HCT116 (cell line): ENCODE data around the gene IBA57. TPM values are rescaled to one million over a fixed set of nuclear protein-coding genes. Genes with fewer than 3 reads are reported as not detected.

Experiments used
- ATAC-seq: fragments of 200-7000 bp; cut with Tn5 transposase; 2 replicates; pipeline ENCODE4 v1.9.1; 2020; ENCODE audit warnings: mild to moderate bottlenecking, moderate library complexity
- BruUV-seq: library from RNA; stranded (reverse); fragments of 400-500 nt; replicated peaks from 2 replicates; lab custom pipeline; 2021; lab: Mats Ljungman, UMichigan
- CTCF ChIA-PET: fragments of 300-600 bp; sonication (Branson Sonifier 250); formaldehyde crosslinking; loops from one replicate; lab custom pipeline; 2021; ENCODE audit warnings: antibody characterized with exemption; lab: Charles Lee
- POLR2A ChIA-PET: fragments of 300-600, 350-600 bp; sonication (Branson Sonifier 250); formaldehyde crosslinking; loops from one replicate; lab custom pipeline; 2021; ENCODE audit warnings: antibody characterized with exemption; lab: Charles Lee
- RAD21 ChIA-PET, 2 experiments: fragments of 300-600 bp; sonication (Branson Sonifier 250); formaldehyde crosslinking; loops; one replicate each; lab custom pipeline; 2023; ENCODE audit warnings: low total read pairs in 2 of 2; ENCODE audit not compliant: uncharacterized antibody in 2 of 2, unreplicated experiment in 2 of 2, low non-redundant PET in 1 of 2; lab: Charles Lee
- DNase-seq: peaks from one replicate; pipeline ENCODE4 v3.0.0-alpha.2; 2010; ENCODE audit warnings: low read depth, low spot score
- H2AFZ ChIP-seq: fragments of 200-600 bp; shearing (Covaris generic), sonication (generic); 2 replicates; pipeline ENCODE4 v1.6.1; 2017; ENCODE audit warnings: low read depth, mixed run types, mixed read lengths, antibody characterized with exemption, low read length; ENCODE audit not compliant: poor library complexity, severe bottlenecking
- H3K27ac ChIP-seq: 2 replicates; pipeline ENCODE4 v1.5.1; 2012; ENCODE audit warnings: low read depth, low read length
- H3K27me3 ChIP-seq: fragments of 200-600 bp; sonication (generic); 2 replicates; pipeline ENCODE4 v1.6.1; 2016; ENCODE audit warnings: mixed run types, low read length, mixed read lengths; ENCODE audit not compliant: insufficient read depth
- H3K36me3 ChIP-seq, 2 experiments: fragments of 200-500 bp in 1 of 2; fragments of 200-600 bp in 1 of 2; sonication (Bioruptor generic) in 1 of 2; sonication (generic) in 1 of 2; 2 replicates each; pipeline versions ENCODE4 v1.5.1 to v1.6.1; 2014 to 2016; ENCODE audit warnings: low read length in 2 of 2, inconsistent platforms in 1 of 2, mixed read lengths in 1 of 2, mixed run types in 1 of 2; ENCODE audit not compliant: insufficient read depth in 2 of 2, control insufficient read depth in 1 of 2
- H3K4me1 ChIP-seq, 2 experiments: fragments of 200-600 bp in 1 of 2; sonication (generic) in 1 of 2; 2 replicates each; pipeline versions ENCODE4 v1.5.1 to v1.6.1; 2012 to 2017; ENCODE audit warnings: low read length in 2 of 2, inconsistent platforms in 1 of 2, mild to moderate bottlenecking in 1 of 2, mixed read lengths in 1 of 2, mixed run types in 1 of 2, moderate library complexity in 1 of 2; ENCODE audit not compliant: insufficient read depth in 2 of 2, control insufficient read depth in 1 of 2
- H3K4me2 ChIP-seq: fragments of 200-600 bp; sonication (generic); 2 replicates; pipeline ENCODE4 v1.6.1; 2017; ENCODE audit warnings: mixed run types, low read length, mixed read lengths
- H3K4me3 ChIP-seq, 2 experiments: fragments of 200-600 bp in 1 of 2; sonication (generic) in 1 of 2; replicated peaks in 1 of 2; 2 replicates each; pipeline ENCODE4 v1.5.1; 2011 to 2016; ENCODE audit warnings: low read length in 2 of 2, control low read depth in 1 of 2, low read depth in 1 of 2, mild to moderate bottlenecking in 1 of 2, mixed read lengths in 1 of 2, mixed run types in 1 of 2
- H3K79me2 ChIP-seq: fragments of 200-600 bp; sonication (generic); 2 replicates; pipeline ENCODE4 v1.6.1; 2017; ENCODE audit warnings: mild to moderate bottlenecking, mixed run types, low read length, moderate library complexity, mixed read lengths; ENCODE audit not compliant: insufficient read depth
- H3K9ac ChIP-seq: fragments of 200-600 bp; sonication (generic); 2 replicates; pipeline ENCODE4 v1.6.1; 2016; ENCODE audit warnings: low read length, mixed read lengths
- H3K9me2 ChIP-seq: fragments of 200-600 bp; sonication (generic), shearing (Covaris generic); 2 replicates; pipeline ENCODE4 v1.6.1; 2017; ENCODE audit warnings: mixed run types, mild to moderate bottlenecking, moderate library complexity; ENCODE audit not compliant: insufficient read depth
- H3K9me3 ChIP-seq, 2 experiments: fragments of 200-500 bp in 1 of 2; fragments of 200-600 bp in 1 of 2; sonication (Bioruptor generic) in 1 of 2; sonication (generic) in 1 of 2; 2 replicates each; pipeline ENCODE4 v1.6.1; 2014 to 2017; ENCODE audit warnings: low read length in 2 of 2, mixed read lengths in 2 of 2, inconsistent platforms in 1 of 2, low read depth in 1 of 2, mild to moderate bottlenecking in 1 of 2, mixed run types in 1 of 2, moderate library complexity in 1 of 2; ENCODE audit not compliant: control insufficient read depth in 1 of 2, insufficient read depth in 1 of 2
- H4K20me1 ChIP-seq: fragments of 200-600 bp; sonication (generic), shearing (Covaris generic); 2 replicates; pipeline ENCODE4 v1.6.1; 2017; ENCODE audit warnings: mixed run types, mild to moderate bottlenecking, moderate library complexity; ENCODE audit not compliant: insufficient read depth
- CBX3 ChIP-seq: IDR thresholded peaks from 2 replicates; pipeline ENCODE4 v1.6.1; 2012; ENCODE audit warnings: low read depth
- CEBPB ChIP-seq: IDR thresholded peaks from 2 replicates; pipeline ENCODE4 v1.6.1; 2012; ENCODE audit warnings: low read depth
- EGR1 ChIP-seq: IDR thresholded peaks from 2 replicates; pipeline ENCODE4 v1.6.1; 2012; ENCODE audit warnings: low read depth
- ELF1 ChIP-seq: IDR thresholded peaks from 2 replicates; pipeline ENCODE4 v1.6.1; 2012; ENCODE audit warnings: low read depth, borderline replicate concordance
- EZH2 ChIP-seq: fragments of 200-600 bp; sonication (generic); IDR thresholded peaks from 2 replicates; pipeline ENCODE4 v1.6.1; 2017; ENCODE audit warnings: antibody characterized with exemption, mixed run types
- EZH2phosphoT487 ChIP-seq: fragments of 200-600 bp; IDR thresholded peaks from 2 replicates; pipeline ENCODE4 v1.6.1; 2018; ENCODE audit warnings: antibody characterized with exemption, borderline replicate concordance
- POLR2A ChIP-seq: IDR thresholded peaks from 2 replicates; pipeline ENCODE4 v1.7.0; 2011; ENCODE audit warnings: borderline replicate concordance; ENCODE audit not compliant: insufficient read depth, insufficient read length; ENCODE audit errors: extremely low read depth
- POLR2AphosphoS5 ChIP-seq: IDR thresholded peaks from 2 replicates; pipeline ENCODE4 v1.6.1; 2011; ENCODE audit warnings: mild to moderate bottlenecking, low read depth, low read length, moderate library complexity
- RAD21 ChIP-seq: IDR thresholded peaks from 2 replicates; pipeline ENCODE4 v1.6.1; 2012; ENCODE audit warnings: low read depth, mild to moderate bottlenecking
- SP1 ChIP-seq: IDR thresholded peaks from 2 replicates; pipeline ENCODE4 v1.6.1; 2012; ENCODE audit warnings: low read depth
- SRF ChIP-seq: IDR thresholded peaks from 2 replicates; pipeline ENCODE4 v1.6.1; 2012; ENCODE audit warnings: low read depth
- YY1 ChIP-seq: IDR thresholded peaks from 2 replicates; pipeline ENCODE4 v1.6.1; 2011; ENCODE audit warnings: low read length, low read depth, moderate library complexity, mild to moderate bottlenecking; ENCODE audit not compliant: insufficient replicate concordance; ENCODE audit errors: extremely low read depth
- intact Hi-C: fragments of 100-400 bp; cut with micrococcal nuclease; formaldehyde crosslinking; loops from 2 replicates; pipeline ENCODE4 v1.10.0; 2022
- total RNA-seq: library from RNA; stranded (reverse); gene quantifications from one replicate; pipeline ENCODE4 v1.2.1, GENCODE V29; 2021; ENCODE audit not compliant: unreplicated experiment
- TF ChIP-seq, protein P1 (sequence below), 3 experiments: fragments of 200-600 bp in 1 of 3; sonication (generic) in 1 of 3; IDR thresholded peaks in 2 of 3; conservative IDR thresholded peaks in 1 of 3; 2 replicates each; pipeline ENCODE4 v1.5.1; 2012 to 2017; ENCODE audit warnings: low read depth in 2 of 3, low read length in 2 of 3, antibody characterized with exemption in 1 of 3, borderline replicate concordance in 1 of 3, control low read depth in 1 of 3, mild to moderate bottlenecking in 1 of 3, mixed read lengths in 1 of 3, mixed run types in 1 of 3, moderate library complexity in 1 of 3; ENCODE audit not compliant: insufficient read depth in 1 of 3

IBA57 gene
- total RNA-seq, 1 experiment from 2014 or later: 11.6 TPM

DNA sequence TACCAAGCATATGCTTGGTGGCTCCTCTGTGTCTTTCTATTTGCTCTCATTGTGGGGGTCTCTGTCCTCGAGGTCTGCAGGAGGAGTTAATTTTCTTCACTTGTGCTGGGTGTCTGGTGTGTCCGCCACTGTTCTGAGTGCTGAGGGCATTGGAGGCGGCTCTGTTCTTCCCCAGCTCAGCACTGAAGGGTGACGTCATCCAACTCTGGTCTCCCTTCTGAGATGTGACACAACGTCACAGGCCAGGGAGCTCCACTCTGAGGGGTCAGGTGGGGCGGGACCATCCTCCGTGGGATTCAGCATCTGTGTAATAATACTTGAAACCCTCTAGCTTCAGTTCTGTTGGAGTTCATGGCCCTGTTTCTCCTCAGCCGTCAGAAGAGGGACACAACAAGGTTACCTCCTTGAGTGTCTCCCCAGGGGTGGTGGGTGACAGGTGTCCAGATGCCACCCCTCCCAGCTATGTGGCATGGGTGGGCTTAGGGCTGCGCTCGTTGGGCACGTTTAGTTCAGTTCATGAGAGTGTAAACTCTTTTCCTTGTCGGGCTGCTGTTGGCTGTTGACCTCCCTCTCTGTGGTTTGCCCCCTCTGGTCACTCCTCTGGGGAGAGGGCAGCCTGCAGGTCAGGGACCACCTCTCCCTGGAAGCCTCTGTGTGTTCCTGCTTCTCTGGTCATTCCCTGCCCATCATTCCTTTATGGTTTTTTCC lies 3.1 kb downstream of the IBA57 start:
- BruUV-seq: no TSS peak
- ChIA-PET POLR2A (no interaction called here), CTCF (no interaction called here), RAD21 (no interaction called here)
- no peaks in the 10 kb centered on the region for H3K9me2 ChIP-seq
- DNase-seq (no peak), ATAC-seq (no peak)
- peaks cover 14 to 26% of the 10 kb centered on the region in 2 experiments for H3K4me1 ChIP-seq
- peaks cover 29% of the 10 kb centered on the region for H3K79me2 ChIP-seq
- no peak overlapping the region for H2AFZ ChIP-seq
- no peak overlapping the region for H3K27ac ChIP-seq
- no peak for TF ChIP-seq SRF
- TF ChIP-seq POLR2AphosphoS5: no peak
- no peak for TF ChIP-seq EZH2phosphoT487
- no peak for TF ChIP-seq EGR1
- no peak for TF ChIP-seq YY1
- TF ChIP-seq ELF1: no peak
- TF ChIP-seq EZH2: no peak
- no peak for TF ChIP-seq RAD21
- TF ChIP-seq CBX3: no peak
- TF ChIP-seq CEBPB: no peak
- no peak for TF ChIP-seq POLR2A
- no peak for TF ChIP-seq SP1
- H3K4me3 ChIP-seq: no peak overlapping the region
- no peaks in the 10 kb centered on the region for H4K20me1 ChIP-seq
- no peaks in the 10 kb centered on the region for H3K27me3 ChIP-seq
- H3K9ac ChIP-seq: no peak overlapping the region
- H3K9me3 ChIP-seq: no peaks in the 10 kb centered on the region
- intact Hi-C loops: no loop called here
- H3K4me2 ChIP-seq: no peak overlapping the region
- no peaks in the 10 kb centered on the region for H3K36me3 ChIP-seq

DNA sequence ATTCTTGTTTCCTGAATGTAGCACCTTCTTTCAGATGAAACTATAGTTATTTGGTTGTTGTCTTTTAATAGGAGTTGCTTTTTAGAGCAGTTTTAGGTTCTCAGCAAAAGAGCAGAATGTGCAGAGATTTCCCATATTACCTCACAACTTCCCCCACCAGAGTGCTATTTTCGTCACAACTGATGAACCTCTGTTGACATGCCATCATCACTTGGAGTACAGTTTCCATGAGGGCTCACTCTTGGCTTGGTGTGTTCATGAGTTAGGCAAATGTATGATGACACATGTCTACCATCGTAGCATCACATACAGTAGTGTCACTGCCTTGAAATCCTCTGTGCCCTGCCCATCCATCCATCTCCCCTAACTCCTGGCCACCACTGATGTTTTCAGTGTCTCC lies 3.7 kb downstream of the IBA57 start:
- no peaks in the 10 kb centered on the region for H3K9me3 ChIP-seq
- H3K9me2 ChIP-seq: no peaks in the 10 kb centered on the region
- no peaks in the 10 kb centered on the region for H4K20me1 ChIP-seq
- POLR2A ChIA-PET: no interaction called here
- no peak overlapping the region for H3K27ac ChIP-seq
- no peak overlapping the region for H2AFZ ChIP-seq
- H3K9ac ChIP-seq: no peak overlapping the region
- H3K27me3 ChIP-seq: no peaks in the 10 kb centered on the region
- ATAC-seq: no peak
- RAD21 ChIA-PET: no interaction called here
- CTCF ChIA-PET: no interaction called here
- no TSS peak for BruUV-seq
- no peak overlapping the region for H3K4me2 ChIP-seq
- H3K36me3 ChIP-seq: no peaks in the 10 kb centered on the region
- no peak for TF ChIP-seq POLR2AphosphoS5
- TF ChIP-seq, protein P1, sequence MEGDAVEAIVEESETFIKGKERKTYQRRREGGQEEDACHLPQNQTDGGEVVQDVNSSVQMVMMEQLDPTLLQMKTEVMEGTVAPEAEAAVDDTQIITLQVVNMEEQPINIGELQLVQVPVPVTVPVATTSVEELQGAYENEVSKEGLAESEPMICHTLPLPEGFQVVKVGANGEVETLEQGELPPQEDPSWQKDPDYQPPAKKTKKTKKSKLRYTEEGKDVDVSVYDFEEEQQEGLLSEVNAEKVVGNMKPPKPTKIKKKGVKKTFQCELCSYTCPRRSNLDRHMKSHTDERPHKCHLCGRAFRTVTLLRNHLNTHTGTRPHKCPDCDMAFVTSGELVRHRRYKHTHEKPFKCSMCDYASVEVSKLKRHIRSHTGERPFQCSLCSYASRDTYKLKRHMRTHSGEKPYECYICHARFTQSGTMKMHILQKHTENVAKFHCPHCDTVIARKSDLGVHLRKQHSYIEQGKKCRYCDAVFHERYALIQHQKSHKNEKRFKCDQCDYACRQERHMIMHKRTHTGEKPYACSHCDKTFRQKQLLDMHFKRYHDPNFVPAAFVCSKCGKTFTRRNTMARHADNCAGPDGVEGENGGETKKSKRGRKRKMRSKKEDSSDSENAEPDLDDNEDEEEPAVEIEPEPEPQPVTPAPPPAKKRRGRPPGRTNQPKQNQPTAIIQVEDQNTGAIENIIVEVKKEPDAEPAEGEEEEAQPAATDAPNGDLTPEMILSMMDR (IDR thresholded peaks at IDR 0.05 in 2 of 3, conservative IDR thresholded peaks at IDR 0.05 in 1 of 3; ENCODE audit: borderline replicate concordance in 1 of 3, insufficient read depth in 1 of 3, low read depth in 2 of 3, low read length in 2 of 3): no peak
- TF ChIP-seq, all 23 proteins: peak for 0
- Histone ChIP-seq H3K79me2 (peaks cover 29% of the 10 kb centered on the region), H3K4me3 (no peak overlapping the region), H3K4me1 (peaks cover 15 to 27% of the 10 kb centered on the region in 2 experiments)
- intact Hi-C loops: no loop called here
- DNase-seq: no peak
